ENCODE measurements around the gene TMEM97. TPM values are rescaled to one million over a fixed set of nuclear protein-coding genes. Genes with fewer than 3 reads are reported as not detected.

The TMEM97 gene
- total and polyA plus RNA-seq, 7 donors: 3.9 to 13.5 (median 7.2) TPM

DNA sequence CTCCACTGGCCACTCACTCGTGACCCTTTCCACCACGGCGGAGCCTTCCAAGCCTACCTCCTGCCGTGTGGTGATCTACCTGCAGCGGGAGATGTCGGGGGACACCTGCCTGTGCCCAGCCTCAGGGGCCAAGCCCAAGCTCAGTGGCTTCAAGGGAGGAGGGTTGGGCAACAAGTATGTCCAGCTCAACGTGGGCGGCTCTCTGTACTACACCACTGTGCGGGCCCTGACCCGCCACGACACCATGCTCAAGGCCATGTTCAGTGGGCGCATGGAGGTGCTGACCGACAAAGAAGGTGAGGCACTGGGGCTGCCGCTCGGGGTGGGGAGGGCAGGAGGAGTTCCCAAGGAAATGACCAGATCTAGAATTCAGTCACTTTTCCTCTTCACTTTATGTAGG is 20.4 kb downstream of the TMEM97 start:
- ATAC-seq: no peak
- intact Hi-C loops (cut with DNase I): loop anchor here in 1 of 2 donors (5.0 kb wide), 1 partner anchor 613 kb away; the partner anchor contains the start of gene PHF12
- Histone ChIP-seq H3K36me3 (ENCODE audit: insufficient read depth in 1 of 2, low read depth in 1 of 2) (peaks cover 7 to 52% of the 10 kb centered on the region in 2 donors), H3K27ac (no peak overlapping the region), H3K4me1 (peaks cover 22% of the 10 kb centered on the region), H3K4me3 (no peak overlapping the region), H3K9me3 (no peaks in the 10 kb centered on the region), H3K27me3 (ENCODE audit: insufficient read depth in 3 of 3, low read length in 2 of 3) (no peaks in the 10 kb centered on the region)
- DNase-seq: no peak
- TF ChIP-seq, protein P1, sequence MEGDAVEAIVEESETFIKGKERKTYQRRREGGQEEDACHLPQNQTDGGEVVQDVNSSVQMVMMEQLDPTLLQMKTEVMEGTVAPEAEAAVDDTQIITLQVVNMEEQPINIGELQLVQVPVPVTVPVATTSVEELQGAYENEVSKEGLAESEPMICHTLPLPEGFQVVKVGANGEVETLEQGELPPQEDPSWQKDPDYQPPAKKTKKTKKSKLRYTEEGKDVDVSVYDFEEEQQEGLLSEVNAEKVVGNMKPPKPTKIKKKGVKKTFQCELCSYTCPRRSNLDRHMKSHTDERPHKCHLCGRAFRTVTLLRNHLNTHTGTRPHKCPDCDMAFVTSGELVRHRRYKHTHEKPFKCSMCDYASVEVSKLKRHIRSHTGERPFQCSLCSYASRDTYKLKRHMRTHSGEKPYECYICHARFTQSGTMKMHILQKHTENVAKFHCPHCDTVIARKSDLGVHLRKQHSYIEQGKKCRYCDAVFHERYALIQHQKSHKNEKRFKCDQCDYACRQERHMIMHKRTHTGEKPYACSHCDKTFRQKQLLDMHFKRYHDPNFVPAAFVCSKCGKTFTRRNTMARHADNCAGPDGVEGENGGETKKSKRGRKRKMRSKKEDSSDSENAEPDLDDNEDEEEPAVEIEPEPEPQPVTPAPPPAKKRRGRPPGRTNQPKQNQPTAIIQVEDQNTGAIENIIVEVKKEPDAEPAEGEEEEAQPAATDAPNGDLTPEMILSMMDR (IDR thresholded peaks at IDR 0.05): no peak
- WGBS, 3 donors: 88 to 91% (median 90%) methylated on average over 15 of the region's 15 CpGs

DNA sequence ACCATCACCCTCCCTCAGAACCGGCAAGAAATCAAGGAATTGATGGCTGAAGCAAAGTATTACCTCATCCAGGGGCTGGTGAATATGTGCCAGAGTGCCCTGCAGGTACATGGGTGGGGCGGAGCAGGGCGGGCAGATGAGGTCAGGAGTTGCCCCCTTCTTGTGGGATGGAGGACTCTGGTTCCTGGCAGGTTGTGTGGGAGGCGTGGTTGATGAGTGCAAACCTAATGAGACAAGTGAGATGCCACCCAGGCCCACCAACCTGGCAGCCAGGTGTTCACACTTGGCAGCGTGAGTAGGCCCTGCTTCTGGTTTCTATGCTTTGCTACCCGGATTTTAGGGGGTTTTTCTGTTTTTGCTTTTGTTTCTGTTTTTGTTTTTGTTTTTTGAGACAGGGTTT is 21.4 kb downstream of the TMEM97 start:
- Histone ChIP-seq H3K36me3 (ENCODE audit: insufficient read depth in 1 of 2, low read depth in 1 of 2) (peaks cover 7 to 61% of the 10 kb centered on the region in 2 donors), H3K4me3 (no peak overlapping the region), H3K27ac (no peak overlapping the region), H3K27me3 (ENCODE audit: insufficient read depth in 3 of 3, low read length in 2 of 3) (no peaks in the 10 kb centered on the region), H3K9me3 (no peaks in the 10 kb centered on the region), H3K4me1 (peaks cover 20% of the 10 kb centered on the region)
- ATAC-seq (no peak), DNase-seq (no peak)
- TF ChIP-seq, protein P1 (IDR thresholded peaks at IDR 0.05): no peak
- 89 to 90% (median 90%) methylated on average over 6 of the region's 6 CpGs for WGBS, 3 donors
- intact Hi-C loops (cut with DNase I): loop anchor here in 1 of 2 donors (10.0 kb wide), 1 partner anchor 886 kb away; the partner anchor contains the start of gene KSR1

DNA sequence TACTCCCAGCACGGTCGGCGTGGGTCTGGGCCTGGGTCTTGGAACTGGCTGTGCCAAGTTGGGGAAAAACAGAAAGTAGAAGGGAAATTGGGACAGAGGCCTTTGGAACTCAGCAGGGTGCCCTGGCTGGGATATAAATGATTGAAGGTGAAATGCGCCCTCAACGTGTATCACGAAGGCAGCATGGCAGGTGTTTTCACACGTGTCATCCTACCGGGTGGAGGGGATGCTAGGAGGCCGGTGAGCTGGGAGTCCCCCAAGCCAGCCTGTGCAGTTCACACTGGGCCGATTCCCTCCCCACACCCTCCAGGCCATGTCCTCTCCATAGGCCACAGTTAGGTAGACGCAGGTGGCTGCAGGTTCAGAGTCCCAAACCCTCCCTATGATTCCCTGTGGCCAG is 22.5 kb downstream of the TMEM97 start:
- peaks cover 16% of the 10 kb centered on the region for H3K4me1 ChIP-seq
- H3K9me3 ChIP-seq: no peaks in the 10 kb centered on the region
- TF ChIP-seq, protein P1 (IDR thresholded peaks at IDR 0.05): no peak
- no peak for DNase-seq
- no peak overlapping the region for H3K4me3 ChIP-seq
- WGBS, 3 donors: 89 to 91% (median 89%) methylated on average over 11 of the region's 11 CpGs
- no peak for ATAC-seq
- H3K36me3 ChIP-seq (ENCODE audit: insufficient read depth in 1 of 2, low read depth in 1 of 2): peaks cover 7 to 73% of the 10 kb centered on the region in 2 donors
- intact Hi-C loops (cut with DNase I): loop anchor here in 1 of 2 donors (10.0 kb wide), 1 partner anchor 887 kb away; the partner anchor contains the start of gene KSR1
- no peak overlapping the region for H3K27ac ChIP-seq
- H3K27me3 ChIP-seq (ENCODE audit: insufficient read depth in 3 of 3, low read length in 2 of 3): no peaks in the 10 kb centered on the region

DNA sequence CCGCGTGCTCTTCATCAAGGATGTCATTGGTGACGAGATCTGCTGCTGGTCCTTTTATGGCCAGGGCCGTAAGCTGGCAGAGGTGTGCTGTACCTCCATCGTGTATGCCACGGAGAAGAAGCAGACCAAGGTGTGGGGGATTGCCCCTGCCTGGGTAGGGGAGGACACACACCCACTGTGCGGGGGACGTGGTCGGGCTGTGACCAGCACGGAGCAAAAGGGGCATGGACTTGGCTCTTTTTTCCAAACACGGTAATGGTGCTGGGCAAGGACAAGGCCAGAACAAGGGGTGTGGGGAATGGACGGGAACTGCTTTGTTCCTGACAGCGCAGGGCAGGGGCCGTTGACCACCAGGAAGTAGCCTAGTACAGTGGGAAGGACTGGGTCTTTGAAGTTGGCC is 23.3 kb downstream of the TMEM97 start:
- intact Hi-C loops (cut with DNase I): loop anchor here in 1 of 2 donors (10.0 kb wide), 1 partner anchor 888 kb away; the partner anchor contains the start of gene KSR1
- Histone ChIP-seq H3K27me3 (ENCODE audit: insufficient read depth in 3 of 3, low read length in 2 of 3) (no peaks in the 10 kb centered on the region), H3K4me3 (no peak overlapping the region), H3K36me3 (ENCODE audit: insufficient read depth in 1 of 2, low read depth in 1 of 2) (peaks cover 7 to 81% of the 10 kb centered on the region in 2 donors), H3K9me3 (no peaks in the 10 kb centered on the region), H3K4me1 (peaks cover 9% of the 10 kb centered on the region), H3K27ac (no peak overlapping the region)
- ATAC-seq (no peak), DNase-seq (no peak)
- 85 to 86% (median 86%) methylated on average over 14 of the region's 14 CpGs for WGBS, 3 donors
- TF ChIP-seq, protein P1 (IDR thresholded peaks at IDR 0.05): no peak

DNA sequence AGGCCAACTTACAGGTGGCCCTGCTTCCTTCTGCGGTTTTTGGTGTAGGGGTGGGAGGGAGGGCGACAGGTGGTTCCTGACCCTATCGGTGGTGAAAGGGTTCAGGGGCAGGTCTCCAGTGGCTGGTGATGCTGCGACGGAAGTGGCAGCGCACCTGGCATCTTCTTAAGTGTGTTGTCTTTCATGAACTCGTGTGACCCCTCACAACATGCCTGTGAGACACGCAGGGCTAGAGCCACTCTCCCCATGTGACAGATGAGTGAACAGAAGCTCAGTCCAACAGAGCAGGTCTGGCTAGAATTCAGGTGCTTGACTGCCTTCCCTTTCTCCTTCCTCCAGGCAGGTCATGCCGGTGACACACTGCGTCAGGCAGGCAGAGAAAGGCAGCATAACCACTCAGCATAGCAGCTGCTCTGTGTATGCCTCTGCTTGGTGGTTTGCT is 24.5 kb downstream of the TMEM97 start:
- ATAC-seq (peak; percentile 31 to 69 (median 52)), DNase-seq (no peak)
- no peaks in the 10 kb centered on the region for H3K4me1 ChIP-seq
- peak overlapping the region; percentile 41 for H3K27ac ChIP-seq
- H3K4me3 ChIP-seq: no peak overlapping the region
- H3K9me3 ChIP-seq: no peaks in the 10 kb centered on the region
- TF ChIP-seq, protein P1 (IDR thresholded peaks at IDR 0.05): no peak
- intact Hi-C loops (cut with DNase I): loop anchor here in 1 of 2 donors (10.0 kb wide), 1 partner anchor 889 kb away; the partner anchor contains the start of gene KSR1
- WGBS, 3 donors: 34 to 46% (median 36%) methylated on average over 10 of the region's 10 CpGs
- peaks cover 7 to 93% of the 10 kb centered on the region in 2 donors for H3K36me3 ChIP-seq (ENCODE audit: insufficient read depth in 1 of 2, low read depth in 1 of 2)
- H3K27me3 ChIP-seq (ENCODE audit: insufficient read depth in 3 of 3, low read length in 2 of 3): no peaks in the 10 kb centered on the region
